HG03460 (cell line): Measurements from ENCODE around the gene SGCD.

Experiments used
- ATAC-seq: cut with Tn5 transposase; IDR thresholded peaks from one replicate; pipeline ENCODE4 v1.9.1; 2021; ENCODE audit not compliant: unreplicated experiment

Gene SGCD

GRCh38 chr5:156498226-156498980 is 171.4 kb downstream of the SGCD start:
- no peak for ATAC-seq

- no peak for ATAC-seq
These were observed 173.8 kb downstream of the SGCD start for GRCh38 chr5:156500755-156501154.

GRCh38 chr5:156505101-156505500 is 178.1 kb downstream of the SGCD start:
- ATAC-seq, result no peak

GRCh38 chr5:156513123-156513815 is 186.3 kb downstream of the SGCD start:
- no peak for ATAC-seq

DNA sequence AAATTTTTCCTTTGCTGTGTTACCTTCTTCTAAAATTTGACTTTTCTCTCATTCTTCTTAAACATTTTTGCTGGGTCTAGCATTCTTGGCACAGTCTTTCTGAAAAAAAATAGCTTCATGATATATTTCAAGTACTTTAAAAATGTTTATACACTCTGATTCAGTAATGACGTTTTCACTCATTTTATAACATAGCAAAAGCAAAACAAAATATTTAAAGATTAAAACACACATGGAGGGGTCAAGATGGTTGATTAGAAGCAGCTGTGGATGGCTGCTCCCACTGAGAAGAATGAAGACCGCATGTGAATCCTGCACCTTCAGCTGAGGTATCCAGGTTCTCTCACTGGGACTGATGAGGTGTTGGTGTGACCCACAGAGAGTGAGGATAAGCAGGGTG is 188.2 kb downstream of the SGCD start:
- no peak for ATAC-seq

GRCh38 chr5:156515803-156516360 is 188.9 kb downstream of the SGCD start:
- ATAC-seq, result no peak

- no peak for ATAC-seq
These were observed 195.9 kb downstream of the SGCD start for GRCh38 chr5:156522651-156523529.

GRCh38 chr5:156523607-156524006 is 196.6 kb downstream of the SGCD start:
- no peak for ATAC-seq

GRCh38 chr5:156526081-156526925 is 199.3 kb downstream of the SGCD start:
- no peak for ATAC-seq

DNA sequence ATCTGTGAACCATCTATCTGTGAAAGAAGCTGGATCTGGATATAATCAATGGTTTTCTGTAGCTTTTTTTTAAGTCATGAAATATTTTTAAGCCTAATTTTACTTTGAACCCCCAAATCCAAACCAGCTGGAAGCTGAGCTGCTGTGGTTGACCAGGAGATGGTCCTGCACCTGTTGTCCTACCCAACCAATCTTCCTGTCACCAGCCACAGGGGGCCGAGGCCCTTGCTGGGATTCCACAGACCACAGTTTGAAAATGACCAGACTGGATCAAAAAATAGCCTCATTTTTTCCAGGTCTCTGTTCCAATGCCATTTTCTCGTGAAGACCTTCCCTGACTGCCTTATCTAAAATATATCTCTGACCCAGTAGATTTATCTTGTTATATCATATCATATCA is 200.6 kb downstream of the SGCD start:
- ATAC-seq, result no peak

- no peak for ATAC-seq
These were observed 201.7 kb downstream of the SGCD start for GRCh38 chr5:156528673-156529072.

DNA sequence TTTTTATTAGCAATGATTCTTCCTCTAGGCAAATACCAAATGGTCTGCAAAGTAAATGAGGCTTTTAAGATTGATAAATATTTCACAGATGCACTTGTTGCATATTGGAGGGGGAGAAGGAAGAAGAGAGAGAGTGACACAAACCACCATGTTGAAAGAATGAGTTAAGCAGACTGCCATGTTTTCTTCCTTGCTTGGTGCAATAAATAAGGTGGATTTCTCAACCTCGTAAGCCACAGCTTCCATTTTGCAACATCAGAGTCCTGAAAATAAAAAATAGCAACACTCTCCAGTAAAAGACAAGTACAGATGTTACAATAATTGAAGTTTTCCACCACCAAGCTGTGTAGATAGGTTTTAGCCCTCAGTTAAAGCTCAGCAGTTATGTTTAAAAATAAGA is 202.9 kb downstream of the SGCD start:
- no peak for ATAC-seq

DNA sequence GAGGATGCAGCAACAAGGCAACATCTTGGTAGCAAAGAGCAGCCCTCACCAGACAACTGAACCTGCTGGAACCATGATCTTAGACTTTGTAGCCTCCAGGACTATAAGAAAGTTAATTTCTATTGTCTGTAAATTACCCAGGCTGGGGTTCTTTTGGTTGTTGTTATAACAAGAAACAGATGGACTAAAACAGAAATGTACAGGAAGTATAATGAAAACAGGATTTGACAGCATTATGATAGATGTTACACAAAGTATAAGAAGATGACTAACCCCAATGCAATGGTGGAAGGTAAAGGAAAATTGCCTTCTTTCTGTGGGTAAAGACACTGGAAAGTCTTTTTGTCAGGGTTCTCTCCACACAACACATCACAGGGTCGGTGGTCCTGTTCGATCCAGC is 204.2 kb downstream of the SGCD start:
- ATAC-seq, result no peak

DNA sequence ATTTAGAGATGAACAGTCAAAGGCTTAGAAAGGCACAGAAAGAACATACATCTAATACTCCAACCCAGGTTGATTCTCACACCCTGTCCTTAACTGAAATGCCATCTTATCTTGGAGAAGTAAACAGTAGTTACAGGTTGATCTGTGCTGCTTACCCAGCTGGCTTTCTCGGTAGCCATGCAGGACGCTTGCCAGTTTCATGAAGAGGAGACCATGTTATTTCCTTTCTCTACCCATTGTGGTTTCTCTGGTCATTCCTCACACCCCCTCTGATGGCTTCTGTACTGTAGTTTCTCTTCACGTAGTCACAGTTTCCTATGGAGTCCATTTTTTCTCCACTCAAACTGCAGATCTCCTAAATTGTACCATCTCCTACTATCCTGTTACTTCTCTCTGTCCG is 206.0 kb downstream of the SGCD start:
- no peak for ATAC-seq

GRCh38 chr5:156534085-156534484 is 207.1 kb downstream of the SGCD start:
- no peak for ATAC-seq

- no peak for ATAC-seq
These were observed 208.0 kb downstream of the SGCD start for GRCh38 chr5:156534906-156535485.

DNA sequence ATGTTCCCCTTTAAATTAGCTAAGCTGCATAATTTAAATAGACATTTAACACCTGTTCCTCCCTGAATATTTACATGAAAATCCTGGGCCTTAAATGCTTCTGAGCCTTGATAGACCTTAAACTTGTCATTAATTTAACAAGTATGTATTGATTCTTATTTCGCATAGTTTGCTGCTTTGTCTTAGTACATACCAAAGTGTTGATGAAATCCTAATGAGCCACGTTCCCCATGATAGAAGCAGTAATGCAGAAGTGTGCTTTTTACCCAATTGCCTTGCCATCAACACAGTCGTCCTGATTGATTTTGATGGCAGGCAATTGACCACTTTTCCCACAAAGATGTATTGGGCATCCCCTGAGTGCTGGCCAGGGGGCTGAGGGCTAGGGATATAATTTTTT is 213.5 kb downstream of the SGCD start:
- ATAC-seq, result no peak

- no peak for ATAC-seq
These were observed 214.6 kb downstream of the SGCD start for GRCh38 chr5:156541582-156541981.

GRCh38 chr5:156543348-156544145 is 216.6 kb downstream of the SGCD start:
- ATAC-seq, result no peak
